Measurements from ENCODE around the gene SERPINA9.

GRCh38 chr14:94426526-94426925 is 49.5 kb downstream of the SERPINA9 start:
- TF ChIP-seq ZNF274 (IDR thresholded peaks at IDR 0.05; ENCODE audit: low read depth, low read length) (no peak), YY1 (IDR thresholded peaks at IDR 0.05; ENCODE audit: insufficient read depth, insufficient read length) (no peak)
